ENCODE results near the gene EYS.

Gene EYS

GRCh38 chr6:64214373-64214772 lies 1492.7 kb downstream of the EYS start:
- Histone ChIP-seq H3K4me2 (ENCODE audit: low read length) (no peak overlapping the region), H3K27me3 (ENCODE audit: control insufficient read depth, low read length) (no peaks in the 10 kb centered on the region), H3K36me3 (ENCODE audit: control insufficient read depth, low read length) (no peaks in the 10 kb centered on the region), H3K79me2 (ENCODE audit: control insufficient read depth, low read length) (no peaks in the 10 kb centered on the region), H3K27ac (ENCODE audit: low read depth, low read length) (no peak overlapping the region), H4K20me1 (ENCODE audit: control insufficient read depth, insufficient read depth, low read depth, low read length) (no peaks in the 10 kb centered on the region), H3K4me1 (ENCODE audit: control insufficient read depth, low read length) (no peaks in the 10 kb centered on the region), H3K9me3 (ENCODE audit: control insufficient read depth, insufficient read depth, low read length) (no peaks in the 10 kb centered on the region), H3K4me3 (ENCODE audit: low read length) (no peak overlapping the region), H3F3A (ENCODE audit: control insufficient read depth, insufficient read depth) (no peaks in the 10 kb centered on the region), H3K9me2 (replicated peaks; ENCODE audit: control insufficient read depth, low read length) (no peaks in the 10 kb centered on the region)
- TF ChIP-seq, protein P1, sequence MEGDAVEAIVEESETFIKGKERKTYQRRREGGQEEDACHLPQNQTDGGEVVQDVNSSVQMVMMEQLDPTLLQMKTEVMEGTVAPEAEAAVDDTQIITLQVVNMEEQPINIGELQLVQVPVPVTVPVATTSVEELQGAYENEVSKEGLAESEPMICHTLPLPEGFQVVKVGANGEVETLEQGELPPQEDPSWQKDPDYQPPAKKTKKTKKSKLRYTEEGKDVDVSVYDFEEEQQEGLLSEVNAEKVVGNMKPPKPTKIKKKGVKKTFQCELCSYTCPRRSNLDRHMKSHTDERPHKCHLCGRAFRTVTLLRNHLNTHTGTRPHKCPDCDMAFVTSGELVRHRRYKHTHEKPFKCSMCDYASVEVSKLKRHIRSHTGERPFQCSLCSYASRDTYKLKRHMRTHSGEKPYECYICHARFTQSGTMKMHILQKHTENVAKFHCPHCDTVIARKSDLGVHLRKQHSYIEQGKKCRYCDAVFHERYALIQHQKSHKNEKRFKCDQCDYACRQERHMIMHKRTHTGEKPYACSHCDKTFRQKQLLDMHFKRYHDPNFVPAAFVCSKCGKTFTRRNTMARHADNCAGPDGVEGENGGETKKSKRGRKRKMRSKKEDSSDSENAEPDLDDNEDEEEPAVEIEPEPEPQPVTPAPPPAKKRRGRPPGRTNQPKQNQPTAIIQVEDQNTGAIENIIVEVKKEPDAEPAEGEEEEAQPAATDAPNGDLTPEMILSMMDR (IDR thresholded peaks at IDR 0.05; ENCODE audit: low read depth, low read length, poor library complexity, severe bottlenecking): no peak
- no peak for TF ChIP-seq EZH2phosphoT487 (IDR thresholded peaks at IDR 0.05; ENCODE audit: borderline replicate concordance, low read length)

DNA sequence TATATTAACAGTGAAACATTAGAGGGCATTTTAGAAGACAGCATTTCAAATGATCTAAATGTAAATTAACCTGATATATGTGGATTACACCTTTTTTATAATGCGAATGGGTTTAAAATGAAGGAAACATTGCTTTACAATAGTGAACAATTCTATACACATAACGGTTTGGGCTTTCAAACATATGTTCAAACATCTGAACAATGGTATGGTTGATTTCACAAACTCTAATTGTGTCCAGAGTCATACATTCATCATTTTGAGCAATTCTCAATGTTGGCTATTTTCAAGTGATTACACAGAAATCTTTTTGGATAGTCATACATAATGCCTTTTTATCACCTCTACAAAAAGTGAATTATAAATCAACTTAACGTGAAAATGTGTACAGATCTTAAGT lies 1493.3 kb downstream of the EYS start:
- Histone ChIP-seq H3K27ac (ENCODE audit: low read depth, low read length) (no peak overlapping the region), H3F3A (ENCODE audit: control insufficient read depth, insufficient read depth) (no peaks in the 10 kb centered on the region), H3K36me3 (ENCODE audit: control insufficient read depth, low read length) (no peaks in the 10 kb centered on the region), H3K4me3 (ENCODE audit: low read length) (no peak overlapping the region), H3K9me3 (ENCODE audit: control insufficient read depth, insufficient read depth, low read length) (no peaks in the 10 kb centered on the region), H3K4me2 (ENCODE audit: low read length) (no peak overlapping the region), H3K9me2 (replicated peaks; ENCODE audit: control insufficient read depth, low read length) (no peaks in the 10 kb centered on the region), H3K4me1 (ENCODE audit: control insufficient read depth, low read length) (no peaks in the 10 kb centered on the region), H3K27me3 (ENCODE audit: control insufficient read depth, low read length) (no peaks in the 10 kb centered on the region), H3K79me2 (ENCODE audit: control insufficient read depth, low read length) (no peaks in the 10 kb centered on the region), H4K20me1 (ENCODE audit: control insufficient read depth, insufficient read depth, low read depth, low read length) (no peaks in the 10 kb centered on the region)
- TF ChIP-seq EZH2phosphoT487 (IDR thresholded peaks at IDR 0.05; ENCODE audit: borderline replicate concordance, low read length): no peak
- TF ChIP-seq, protein P1 (IDR thresholded peaks at IDR 0.05; ENCODE audit: low read depth, low read length, poor library complexity, severe bottlenecking): no peak

- TF ChIP-seq, protein P1 (IDR thresholded peaks at IDR 0.05; ENCODE audit: low read depth, low read length, poor library complexity, severe bottlenecking): no peak
- H3K27me3 ChIP-seq (ENCODE audit: control insufficient read depth, low read length): no peaks in the 10 kb centered on the region
- no peaks in the 10 kb centered on the region for H3K36me3 ChIP-seq (ENCODE audit: control insufficient read depth, low read length)
- no peaks in the 10 kb centered on the region for H3F3A ChIP-seq (ENCODE audit: control insufficient read depth, insufficient read depth)
- no peak overlapping the region for H3K4me2 ChIP-seq (ENCODE audit: low read length)
- no peaks in the 10 kb centered on the region for H3K9me2 ChIP-seq (replicated peaks; ENCODE audit: control insufficient read depth, low read length)
- H3K9me3 ChIP-seq (ENCODE audit: control insufficient read depth, insufficient read depth, low read length): no peaks in the 10 kb centered on the region
- H3K79me2 ChIP-seq (ENCODE audit: control insufficient read depth, low read length): no peaks in the 10 kb centered on the region
- no peaks in the 10 kb centered on the region for H4K20me1 ChIP-seq (ENCODE audit: control insufficient read depth, insufficient read depth, low read depth, low read length)
- H3K27ac ChIP-seq (ENCODE audit: low read depth, low read length): no peak overlapping the region
- H3K4me3 ChIP-seq (ENCODE audit: low read length): no peak overlapping the region
- H3K4me1 ChIP-seq (ENCODE audit: control insufficient read depth, low read length): no peaks in the 10 kb centered on the region
Observed at GRCh38 chr6:64197246-64197645, 1509.8 kb downstream of the EYS start.

GRCh38 chr6:64186592-64186991 lies 1520.4 kb downstream of the EYS start:
- H3K9me3 ChIP-seq (ENCODE audit: control insufficient read depth, insufficient read depth, low read length): no peaks in the 10 kb centered on the region
- H3K27ac ChIP-seq (ENCODE audit: low read depth, low read length): no peak overlapping the region
- no peaks in the 10 kb centered on the region for H3K36me3 ChIP-seq (ENCODE audit: control insufficient read depth, low read length)
- H3K79me2 ChIP-seq (ENCODE audit: control insufficient read depth, low read length): no peaks in the 10 kb centered on the region
- no peaks in the 10 kb centered on the region for H3K4me1 ChIP-seq (ENCODE audit: control insufficient read depth, low read length)
- H3K27me3 ChIP-seq (ENCODE audit: control insufficient read depth, low read length): no peaks in the 10 kb centered on the region
- TF ChIP-seq, protein P1 (IDR thresholded peaks at IDR 0.05; ENCODE audit: low read depth, low read length, poor library complexity, severe bottlenecking): no peak
- no peak for TF ChIP-seq EZH2phosphoT487 (IDR thresholded peaks at IDR 0.05; ENCODE audit: borderline replicate concordance, low read length)
- H3K4me2 ChIP-seq (ENCODE audit: low read length): no peak overlapping the region
- no peaks in the 10 kb centered on the region for H4K20me1 ChIP-seq (ENCODE audit: control insufficient read depth, insufficient read depth, low read depth, low read length)
- H3K4me3 ChIP-seq (ENCODE audit: low read length): no peak overlapping the region
- no peaks in the 10 kb centered on the region for H3F3A ChIP-seq (ENCODE audit: control insufficient read depth, insufficient read depth)
- no peaks in the 10 kb centered on the region for H3K9me2 ChIP-seq (replicated peaks; ENCODE audit: control insufficient read depth, low read length)
